ENCODE results near the gene TSNAXIP1. TPM values are rescaled to one million over a fixed set of nuclear protein-coding genes. Genes with fewer than 3 reads are reported as not detected.
A peak's percentile ranks its signal among the peaks of the same experiment; 100 is the strongest.
"Not testable (repeated sequence)": the region's sequence is repeated elsewhere in the genome, so short reads cannot be mapped to it uniquely, and the experiment has no call there.

TSNAXIP1 gene
- total RNA-seq, 2 experiments from 2014 or later, result 0.20 to 0.25 TPM

DNA sequence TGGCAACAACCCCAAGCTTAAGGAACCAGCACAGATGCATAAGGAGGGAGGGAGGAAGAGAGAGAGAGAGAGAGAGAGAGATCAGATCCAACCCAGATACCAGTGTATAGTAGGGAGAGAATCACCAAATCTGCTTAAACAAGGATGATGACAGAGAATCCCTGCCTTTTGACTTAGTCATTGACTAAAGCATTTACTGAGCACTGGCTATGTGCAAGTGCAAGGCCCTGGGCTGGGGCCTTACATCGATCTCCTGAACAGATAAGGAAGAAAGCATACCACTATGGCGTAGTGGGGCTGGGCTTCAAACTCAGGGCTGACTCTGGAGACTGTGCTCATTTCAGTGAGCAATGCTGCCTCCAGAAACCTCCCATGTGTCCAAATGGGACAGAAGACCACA is 15.8 kb downstream of the TSNAXIP1 start:
- no peak for DNase-seq
- H3K27ac Mint-ChIP-seq, result no peak overlapping the region
- H3K36me3 Mint-ChIP-seq (ENCODE audit: low read depth), result no peaks in the 10 kb centered on the region
- ChIA-PET POLR2A (no interaction called here), CTCF (no interaction called here)
- H3K9me3 Mint-ChIP-seq, result no peaks in the 10 kb centered on the region
- H3K27me3 Mint-ChIP-seq, result no peaks in the 10 kb centered on the region
- no peak overlapping the region for H3K4me3 Mint-ChIP-seq
- no peaks in the 10 kb centered on the region for H3K4me1 Mint-ChIP-seq

DNA sequence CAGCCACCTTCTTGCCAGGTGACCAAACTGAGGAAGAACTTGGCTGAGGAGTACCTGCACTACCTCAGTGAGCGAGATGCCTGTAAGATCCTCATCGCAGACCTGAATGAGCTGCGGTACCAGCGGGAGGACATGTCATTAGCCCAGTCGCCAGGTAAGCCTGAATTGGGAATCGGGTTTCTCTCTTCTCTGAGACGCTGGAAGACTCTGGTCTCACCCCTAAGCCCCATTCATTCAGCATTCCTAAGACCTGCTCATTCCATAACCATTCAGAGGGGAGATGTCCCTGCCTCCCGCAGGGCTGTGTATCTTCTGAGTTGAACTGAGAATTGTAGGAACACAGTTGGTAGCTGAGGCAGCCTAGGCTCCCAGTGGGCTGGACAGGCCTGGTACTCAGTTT is 18.4 kb downstream of the TSNAXIP1 start:
- ChIA-PET POLR2A (interaction anchor here (1.3 kb wide), 1 partner anchor 11 kb away, joined by 3 read pairs; no protein-coding TSS in a partner anchor), CTCF (interaction anchor here (1.9 to 3.6 kb wide), 2 partner anchors 9 to 10 kb away, joined by 5 to 17 read pairs; no protein-coding TSS in a partner anchor)
- Mint-ChIP-seq H3K36me3 (ENCODE audit: low read depth) (peaks cover 4% of the 10 kb centered on the region), H3K4me1 (no peaks in the 10 kb centered on the region), H3K27ac (no peak overlapping the region), H3K9me3 (no peaks in the 10 kb centered on the region), H3K4me3 (no peak overlapping the region), H3K27me3 (no peaks in the 10 kb centered on the region)
- DNase-seq, result no peak

DNA sequence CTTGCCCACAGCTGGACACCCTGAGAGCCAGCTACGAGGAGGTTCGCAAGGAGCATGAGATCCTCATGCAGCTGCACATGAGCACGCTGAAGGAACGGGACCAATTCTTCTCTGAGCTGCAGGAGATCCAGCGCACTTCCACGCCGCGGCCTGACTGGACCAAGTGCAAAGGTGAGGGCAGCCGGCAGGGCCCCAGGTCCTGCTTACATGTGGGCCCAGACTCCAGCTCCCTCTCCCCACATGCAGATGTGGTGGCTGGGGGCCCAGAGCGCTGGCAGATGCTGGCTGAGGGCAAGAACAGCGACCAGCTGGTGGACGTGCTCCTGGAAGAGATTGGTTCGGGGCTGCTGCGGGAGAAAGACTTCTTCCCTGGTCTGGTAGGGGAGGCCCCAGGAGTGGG is 19.2 kb downstream of the TSNAXIP1 start:
- Mint-ChIP-seq H3K27ac (no peak overlapping the region), H3K4me3 (no peak overlapping the region), H3K4me1 (no peaks in the 10 kb centered on the region), H3K36me3 (ENCODE audit: low read depth) (peaks cover 7% of the 10 kb centered on the region), H3K9me3 (no peaks in the 10 kb centered on the region), H3K27me3 (no peaks in the 10 kb centered on the region)
- DNase-seq, result no peak
- ChIA-PET CTCF (interaction anchor here (3.6 kb wide), 1 partner anchor 9 kb away, joined by 17 read pairs; no protein-coding TSS in a partner anchor), POLR2A (interaction anchor here (1.3 kb wide), 1 partner anchor 11 kb away, joined by 3 read pairs; no protein-coding TSS in a partner anchor)

DNA sequence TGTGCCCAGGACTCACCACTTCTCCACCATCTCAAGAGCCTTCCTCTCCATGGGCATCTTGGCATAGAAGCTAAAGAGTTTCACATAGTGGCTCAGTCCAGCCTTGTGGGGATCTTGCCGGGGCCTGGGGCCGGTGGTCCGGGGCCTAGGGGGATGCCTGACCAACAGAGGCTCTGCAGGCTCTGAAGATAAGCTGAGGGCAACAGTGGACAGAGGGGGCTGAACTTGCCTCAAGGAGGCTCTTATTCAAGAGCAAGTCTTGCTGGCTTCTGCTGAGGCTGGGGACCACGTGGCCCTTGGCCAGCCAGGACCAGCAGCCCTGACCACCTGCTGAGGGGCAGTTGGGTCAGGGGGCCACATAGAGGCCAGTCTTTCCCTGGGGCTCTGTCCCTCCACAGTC is 22.0 kb downstream of the TSNAXIP1 start:
- peaks cover 7% of the 10 kb centered on the region for H3K36me3 Mint-ChIP-seq (ENCODE audit: low read depth)
- DNase-seq, result no peak
- ChIA-PET CTCF (interaction anchor here (0.6 to 1.4 kb wide), 2 partner anchors 13 to 156 kb away, joined by 4 to 6 read pairs; no protein-coding TSS in a partner anchor), POLR2A (no interaction called here)
- H3K4me3 Mint-ChIP-seq, result no peak overlapping the region
- no peak overlapping the region for H3K27ac Mint-ChIP-seq
- H3K27me3 Mint-ChIP-seq, result no peaks in the 10 kb centered on the region
- H3K9me3 Mint-ChIP-seq, result no peaks in the 10 kb centered on the region
- peaks cover 16% of the 10 kb centered on the region for H3K4me1 Mint-ChIP-seq

DNA sequence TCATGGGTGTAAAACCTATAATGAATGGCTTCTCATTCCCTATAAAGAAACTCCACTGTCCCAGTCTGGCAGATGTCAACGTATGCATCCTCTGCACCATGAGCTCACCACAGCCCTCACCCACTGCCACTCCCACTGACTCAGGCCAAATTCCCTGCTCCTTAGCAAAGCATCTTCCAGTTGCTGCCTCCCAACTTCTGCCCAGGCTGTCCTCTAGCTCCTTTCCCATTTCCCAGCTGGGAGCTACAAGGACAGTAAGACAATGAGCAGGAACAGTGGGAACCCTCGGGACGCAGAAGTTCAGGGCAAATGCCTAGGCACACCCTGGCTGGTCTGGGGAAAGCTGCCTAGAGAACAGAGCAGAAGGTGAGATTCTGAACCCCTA is 26.3 kb downstream of the TSNAXIP1 start:
- H3K27ac Mint-ChIP-seq, result peak overlapping the region; percentile 16
- no peaks in the 10 kb centered on the region for H3K27me3 Mint-ChIP-seq
- POLR2A ChIA-PET, result interaction anchor here (1.0 to 3.2 kb wide), 12 partner anchors 8 to 352 kb away, joined by 3 to 43 read pairs (median 4); partner anchors contain the start of genes ATP6V0D1, EDC4, GFOD2 and NUTF2
- DNase-seq, result peak; percentile 21
- H3K36me3 Mint-ChIP-seq (ENCODE audit: low read depth), result peaks cover 7% of the 10 kb centered on the region
- H3K9me3 Mint-ChIP-seq, result no peaks in the 10 kb centered on the region
- peaks cover 22% of the 10 kb centered on the region for H3K4me1 Mint-ChIP-seq
- CTCF ChIA-PET, result interaction anchor here (0.6 to 2.5 kb wide), 9 partner anchors 8 to 312 kb away, joined by 3 to 22 read pairs (median 5); partner anchors contain the start of genes NUTF2, RANBP10 and TSNAXIP1
- peak overlapping the region; percentile 84 for H3K4me3 Mint-ChIP-seq

DNA sequence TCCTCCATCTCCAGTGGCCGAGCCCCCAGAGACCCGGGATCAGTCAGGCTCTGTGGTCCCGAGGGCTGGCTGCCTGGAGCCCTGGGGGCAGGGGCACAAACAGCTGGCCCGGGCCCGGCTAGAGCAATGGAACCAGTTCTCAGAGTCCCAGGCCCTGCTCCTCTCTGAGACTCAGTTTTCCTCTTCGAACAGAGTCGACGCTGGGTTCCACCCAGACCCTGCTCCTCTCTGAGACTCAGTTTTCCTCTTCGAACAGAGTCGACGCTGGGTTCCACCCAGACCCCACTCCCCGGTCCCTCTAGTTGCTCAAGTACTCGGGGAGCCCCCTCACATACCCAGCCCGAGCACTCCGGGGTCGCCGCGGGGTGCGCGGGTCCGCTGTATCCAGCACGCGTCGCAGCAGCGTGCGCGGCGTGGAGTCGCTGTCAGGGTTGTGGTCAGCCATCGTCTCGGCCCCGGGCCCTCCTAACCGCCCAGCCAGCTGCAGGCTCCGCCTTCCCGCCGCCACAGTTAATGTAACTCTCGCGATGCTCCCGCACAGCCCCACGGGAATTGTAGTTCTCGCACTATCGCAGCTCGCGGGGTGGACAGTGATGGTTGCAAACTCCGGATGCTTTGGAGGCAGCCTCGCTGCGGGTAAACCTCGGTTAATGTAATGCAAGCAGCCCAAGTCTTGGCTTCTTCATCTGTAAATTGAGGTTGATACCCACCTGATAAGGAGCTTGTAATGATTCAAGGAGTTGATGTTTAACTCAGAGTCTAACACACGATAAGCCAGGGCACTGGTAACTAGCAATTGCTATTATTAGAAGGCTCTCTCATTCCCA is 26.9 kb downstream of the TSNAXIP1 start:
- CTCF ChIA-PET, result interaction anchor here (0.6 to 2.5 kb wide), 11 partner anchors 7 to 312 kb away, joined by 3 to 22 read pairs (median 4); partner anchors contain the start of genes NUTF2, RANBP10 and TSNAXIP1
- H3K36me3 Mint-ChIP-seq (ENCODE audit: low read depth), result peaks cover 7% of the 10 kb centered on the region

DNA sequence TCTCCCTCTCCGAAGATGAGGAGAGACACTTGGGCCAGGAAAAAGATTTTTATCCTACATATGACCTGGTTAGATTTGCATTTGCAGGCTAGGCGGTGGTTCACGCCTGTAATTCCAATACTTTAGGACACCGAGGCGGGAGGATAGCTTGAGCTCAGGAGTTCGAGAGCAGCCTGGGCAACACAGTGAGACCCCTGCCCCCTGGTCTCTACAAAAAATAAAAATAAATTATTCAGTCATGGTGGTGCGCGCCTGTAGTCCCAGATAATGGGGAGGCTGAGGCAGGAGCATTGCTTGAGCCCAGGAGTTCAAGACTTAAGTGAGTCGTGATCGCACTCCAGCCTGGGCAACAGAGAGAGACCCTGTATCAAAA is 27.5 kb downstream of the TSNAXIP1 start:
- Mint-ChIP-seq H3K36me3 (ENCODE audit: low read depth) (peaks cover 7% of the 10 kb centered on the region), H3K4me1 (peaks cover 22% of the 10 kb centered on the region), H3K27me3 (no peaks in the 10 kb centered on the region), H3K9me3 (no peaks in the 10 kb centered on the region), H3K27ac (peak overlapping the region; percentile 77), H3K4me3 (peak overlapping the region; percentile 84)
- no peak for DNase-seq
- ChIA-PET POLR2A (interaction anchor here (0.8 to 3.2 kb wide), 13 partner anchors 10 to 411 kb away, joined by 3 to 43 read pairs (median 4); partner anchors contain the start of genes ATP6V0D1, CENPT, DUS2 and EDC4), CTCF (interaction anchor here (0.8 to 2.5 kb wide), 6 partner anchors 11 to 313 kb away, joined by 3 to 22 read pairs (median 10); partner anchors contain the start of gene NUTF2)

More for the DNA sequence above, 26.9 kb downstream of the TSNAXIP1 start:
- Mint-ChIP-seq H3K27me3 (no peaks in the 10 kb centered on the region), H3K4me1 (peaks cover 22% of the 10 kb centered on the region), H3K4me3 (peak overlapping the region; percentile 84), H3K9me3 (no peaks in the 10 kb centered on the region), H3K27ac (peak overlapping the region; percentile 77)
- peak; percentile 96 for DNase-seq
- POLR2A ChIA-PET, result interaction anchor here (0.8 to 3.2 kb wide), 16 partner anchors 8 to 412 kb away, joined by 3 to 43 read pairs (median 4); partner anchors contain the start of genes ATP6V0D1, CENPT, DUS2 and EDC4

DNA sequence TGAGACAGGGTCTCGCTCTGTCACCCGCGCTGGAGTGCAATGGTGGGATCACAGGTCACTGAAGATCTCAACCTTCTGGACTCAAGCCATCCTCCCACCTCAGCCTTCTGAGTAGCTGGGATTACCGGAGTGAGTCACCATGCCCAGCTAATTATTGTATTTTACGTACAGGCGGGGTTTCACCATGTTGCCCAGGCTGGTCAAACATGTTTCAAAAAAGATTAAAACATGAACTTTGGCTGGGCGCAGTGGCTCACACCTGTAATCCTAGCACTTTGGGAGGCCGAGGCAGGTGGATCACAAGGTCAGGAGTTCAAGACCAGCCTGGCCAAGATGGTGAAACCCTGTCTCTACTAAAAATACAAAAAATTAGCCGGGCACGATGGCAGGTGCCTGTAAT is 30.5 kb downstream of the TSNAXIP1 start:
- H3K36me3 Mint-ChIP-seq (ENCODE audit: low read depth); H3K27ac Mint-ChIP-seq; H3K4me3 Mint-ChIP-seq; H3K9me3 Mint-ChIP-seq; CTCF ChIA-PET; DNase-seq; H3K27me3 Mint-ChIP-seq: not testable (repeated sequence)
- H3K4me1 Mint-ChIP-seq, result peaks cover 24% of the 10 kb centered on the region
- POLR2A ChIA-PET, result interaction anchor here (1.4 kb wide), 1 partner anchor 12 kb away, joined by 3 read pairs; no protein-coding TSS in a partner anchor

DNA sequence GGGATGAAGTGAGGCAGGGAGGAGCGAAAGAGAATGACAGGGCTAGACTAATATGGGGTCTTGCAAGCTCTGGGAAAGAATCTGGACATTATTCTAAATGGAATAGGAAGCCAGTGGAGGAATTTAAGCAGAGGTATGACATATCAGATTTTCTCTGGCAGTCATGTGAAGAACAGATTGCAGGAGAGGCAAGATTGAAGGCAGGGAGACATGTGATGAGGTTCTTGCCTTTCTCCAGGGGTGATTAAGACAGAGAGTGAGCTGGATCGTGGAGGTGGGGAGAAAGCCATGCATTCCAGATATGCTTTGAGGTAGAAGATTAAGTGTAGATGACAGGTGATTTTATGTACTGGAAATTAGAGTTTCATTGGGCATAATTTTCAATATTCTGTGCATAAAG is 31.1 kb downstream of the TSNAXIP1 start:
- Mint-ChIP-seq H3K4me3 (no peak overlapping the region), H3K27ac (no peak overlapping the region), H3K9me3 (no peaks in the 10 kb centered on the region), H3K27me3 (no peaks in the 10 kb centered on the region), H3K4me1 (peaks cover 18% of the 10 kb centered on the region), H3K36me3 (ENCODE audit: low read depth) (peaks cover 3% of the 10 kb centered on the region)
- CTCF ChIA-PET, result no interaction called here
- no peak for DNase-seq
- POLR2A ChIA-PET, result no interaction called here

DNA sequence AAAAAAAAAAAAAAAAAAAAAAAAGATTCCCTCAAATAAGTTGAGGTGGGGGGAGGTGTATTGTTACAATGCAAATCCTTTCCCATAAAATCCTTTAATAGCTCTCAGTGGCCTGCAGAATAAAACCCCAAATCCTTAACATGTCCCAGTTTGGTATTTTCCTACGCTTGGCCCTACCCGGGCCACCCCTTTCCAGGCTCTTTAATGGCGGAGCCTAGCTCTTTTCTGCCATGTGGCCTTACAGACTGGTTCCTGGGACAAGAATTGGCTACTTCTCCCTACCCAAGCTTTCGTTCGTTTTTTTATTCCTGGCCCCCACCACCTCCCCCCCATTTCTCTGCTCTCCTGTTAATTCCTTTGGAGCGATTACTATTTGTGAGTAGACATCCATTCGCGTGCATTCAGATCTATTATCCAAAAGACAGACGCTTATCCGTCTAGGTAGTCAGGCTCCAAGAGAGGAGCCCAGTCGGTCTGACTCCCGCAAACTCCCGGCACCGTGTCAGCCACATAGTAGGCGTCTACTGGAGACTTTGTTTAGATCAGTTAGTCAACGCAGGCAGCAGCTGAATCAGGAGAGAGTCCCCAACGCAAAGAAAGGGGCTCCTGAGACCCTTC is 34.6 kb downstream of the TSNAXIP1 start:
- Mint-ChIP-seq H3K27ac (peak overlapping the region; percentile 95), H3K27me3 (no peaks in the 10 kb centered on the region), H3K4me1 (peaks cover 38% of the 10 kb centered on the region), H3K9me3 (no peaks in the 10 kb centered on the region), H3K4me3 (peak overlapping the region; percentile 88), H3K36me3 (ENCODE audit: low read depth) (peaks cover 16% of the 10 kb centered on the region)
- POLR2A ChIA-PET, result interaction anchor here (0.6 to 1.2 kb wide), 4 partner anchors 8 to 606 kb away, joined by 3 read pairs; partner anchors contain the start of genes RANBP10 and TSNAXIP1
- CTCF ChIA-PET, result interaction anchor here (0.6 to 1.9 kb wide), 9 partner anchors 8 to 224 kb away, joined by 3 to 9 read pairs (median 3); partner anchors contain the start of genes ACD and RANBP10
- DNase-seq, result no peak

DNA sequence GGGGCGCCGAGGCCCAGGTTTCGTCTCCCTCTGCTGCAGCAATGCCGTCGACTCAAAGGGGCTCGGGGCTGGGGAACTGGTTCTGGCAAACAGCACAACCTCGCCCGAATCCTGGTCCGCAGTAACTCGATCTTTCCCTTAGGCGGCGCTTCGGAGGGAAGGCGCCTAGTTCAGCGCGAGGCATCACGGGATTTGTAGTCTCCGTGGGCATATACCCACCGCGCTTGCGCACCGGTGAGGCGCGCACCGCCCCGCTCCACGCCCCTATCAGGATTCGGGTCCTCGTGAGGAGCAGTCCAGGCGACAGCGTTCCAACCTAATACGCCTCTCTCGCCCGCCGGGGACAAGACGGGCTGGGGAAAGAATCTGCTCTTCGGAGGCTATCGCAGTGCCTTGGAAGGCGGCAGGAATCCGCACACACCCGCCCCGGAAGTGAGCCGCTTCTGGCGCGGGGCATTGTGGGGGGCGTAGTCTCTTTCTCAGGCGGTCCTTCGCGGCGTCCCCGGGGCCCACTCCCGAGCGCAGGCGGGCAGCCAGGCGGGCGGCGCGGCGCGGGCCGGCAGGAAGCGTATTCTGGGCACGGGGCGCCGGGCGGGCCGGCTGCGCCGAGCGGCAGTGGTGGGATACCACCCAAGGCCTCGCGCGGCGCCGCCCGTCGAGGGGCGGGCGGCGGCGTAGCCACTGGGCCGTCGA is 35.3 kb downstream of the TSNAXIP1 start, which contains the start of gene THAP11:
Gene THAP11, plus strand, starts transcription at position 505 of the 693 bp plus-strand sequence. CDS start 235 bp downstream, outside the sequence.
- H3K9me3 Mint-ChIP-seq, result no peaks in the 10 kb centered on the region
- H3K36me3 Mint-ChIP-seq (ENCODE audit: low read depth), result peaks cover 16% of the 10 kb centered on the region
- H3K27ac Mint-ChIP-seq, result peak within 1 kb of the TSS; percentile 98

More for the DNA sequence above, 35.3 kb downstream of the TSNAXIP1 start, which contains the start of gene THAP11:
- H3K4me1 Mint-ChIP-seq, result peaks cover 38% of the 10 kb centered on the region
- peak within 1 kb of the TSS; percentile 94 for H3K4me3 Mint-ChIP-seq
- ChIA-PET POLR2A (interaction anchor here (0.9 kb wide), 2 partner anchors 9 to 35 kb away, joined by 3 read pairs; partner anchors contain the start of genes RANBP10 and TSNAXIP1), CTCF (interaction anchor here (1.0 to 1.9 kb wide), 5 partner anchors 21 to 182 kb away, joined by 3 to 9 read pairs (median 3); partner anchors contain the start of genes ACD, GFOD2 and RANBP10)
- H3K27me3 Mint-ChIP-seq, result no peaks in the 10 kb centered on the region
- DNase-seq, result peak; percentile 95

All from activated CD4-positive, alpha-beta memory T cell treated with anti-CD3 and anti-CD28 coated beads, Interleukin-2, amount 10 ng/mL, durations not matched to agents 7 days and 5 days (primary cell).